Hepatocyte (in vitro differentiated cells): Measurements from ENCODE around the gene TESK1.
"Not testable (repeated sequence)": the region's sequence is repeated elsewhere in the genome, so short reads cannot be mapped to it uniquely, and the experiment has no call there.

ENCODE experiments used
- EZH2 ChIP-seq: fragments of 200-600 bp; sonication (generic); IDR thresholded peaks from 2 replicates; pipeline ENCODE4 v1.6.1; 2016; ENCODE audit warnings: antibody characterized with exemption, mild to moderate bottlenecking, borderline replicate concordance
- EZH2phosphoT487 ChIP-seq: fragments of 200-600 bp; sonication (generic); IDR thresholded peaks from one replicate; pipeline ENCODE4 v1.6.1; 2018; ENCODE audit warnings: antibody characterized with exemption, mild to moderate bottlenecking, low read depth, moderate library complexity; ENCODE audit not compliant: unreplicated experiment, severe bottlenecking
- TF ChIP-seq, protein P1 (sequence below): fragments of 200-600 bp; sonication (generic); IDR thresholded peaks from 2 replicates; pipeline ENCODE4 v1.5.1; 2016; ENCODE audit warnings: antibody characterized with exemption, mild to moderate bottlenecking; ENCODE audit not compliant: poor library complexity

DNA sequence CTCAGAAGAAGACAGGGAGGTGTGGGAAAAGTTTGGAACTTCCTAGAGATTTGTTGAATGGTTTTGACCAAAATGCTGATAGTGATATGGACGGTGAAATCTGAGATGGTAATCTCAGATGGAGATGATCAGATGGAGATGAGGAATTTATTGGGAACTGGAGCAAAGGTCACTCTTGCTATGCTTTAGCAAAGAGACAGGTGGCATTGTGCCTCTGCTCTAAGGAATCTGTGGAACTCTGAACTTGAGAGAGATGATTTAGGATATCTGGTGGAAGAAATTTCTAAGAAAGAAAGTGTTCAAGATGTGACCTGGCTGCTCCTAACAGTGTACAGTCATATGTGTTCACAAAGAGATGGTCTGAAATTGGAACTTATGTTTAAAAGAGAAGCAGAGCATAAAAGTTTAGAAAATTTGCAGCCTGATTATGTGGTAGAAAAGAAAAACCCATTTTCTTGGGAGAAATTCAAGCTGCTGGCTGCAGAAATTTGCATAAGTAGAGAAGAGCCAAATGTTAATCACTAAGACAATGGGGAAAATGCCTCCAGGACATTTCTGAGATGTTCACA lies 25.3 kb upstream of the TESK1 start:
- TF ChIP-seq, protein P1, sequence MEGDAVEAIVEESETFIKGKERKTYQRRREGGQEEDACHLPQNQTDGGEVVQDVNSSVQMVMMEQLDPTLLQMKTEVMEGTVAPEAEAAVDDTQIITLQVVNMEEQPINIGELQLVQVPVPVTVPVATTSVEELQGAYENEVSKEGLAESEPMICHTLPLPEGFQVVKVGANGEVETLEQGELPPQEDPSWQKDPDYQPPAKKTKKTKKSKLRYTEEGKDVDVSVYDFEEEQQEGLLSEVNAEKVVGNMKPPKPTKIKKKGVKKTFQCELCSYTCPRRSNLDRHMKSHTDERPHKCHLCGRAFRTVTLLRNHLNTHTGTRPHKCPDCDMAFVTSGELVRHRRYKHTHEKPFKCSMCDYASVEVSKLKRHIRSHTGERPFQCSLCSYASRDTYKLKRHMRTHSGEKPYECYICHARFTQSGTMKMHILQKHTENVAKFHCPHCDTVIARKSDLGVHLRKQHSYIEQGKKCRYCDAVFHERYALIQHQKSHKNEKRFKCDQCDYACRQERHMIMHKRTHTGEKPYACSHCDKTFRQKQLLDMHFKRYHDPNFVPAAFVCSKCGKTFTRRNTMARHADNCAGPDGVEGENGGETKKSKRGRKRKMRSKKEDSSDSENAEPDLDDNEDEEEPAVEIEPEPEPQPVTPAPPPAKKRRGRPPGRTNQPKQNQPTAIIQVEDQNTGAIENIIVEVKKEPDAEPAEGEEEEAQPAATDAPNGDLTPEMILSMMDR, result not testable (repeated sequence)
- not testable (repeated sequence) for TF ChIP-seq EZH2, EZH2phosphoT487
